ENCODE measurements around the gene L2HGDH. TPM values are rescaled to one million over a fixed set of nuclear protein-coding genes. Genes with fewer than 3 reads are reported as not detected.

L2HGDH gene
- total RNA-seq, 1 experiment from 2014 or later = 24.0 TPM

DNA sequence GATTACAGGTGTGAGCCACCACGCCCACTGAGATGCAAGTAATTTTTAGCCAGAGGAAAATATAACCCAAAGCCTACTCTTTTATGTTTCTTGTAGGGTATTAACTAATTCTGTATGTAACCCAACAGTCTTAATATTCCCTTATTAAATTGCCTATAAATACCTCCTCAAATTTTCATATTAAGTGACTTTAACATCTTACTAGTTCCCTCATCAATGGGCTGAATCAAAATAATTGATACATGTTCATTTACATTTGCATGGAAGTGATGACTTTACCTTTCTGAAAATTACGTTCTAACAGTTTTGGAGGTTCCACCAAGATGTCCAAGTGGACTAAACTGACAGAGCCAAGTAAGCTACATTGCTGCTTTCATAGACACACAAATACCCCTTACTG lies 83.7 kb downstream of the L2HGDH start (continued):
- TF ChIP-seq, protein P1, sequence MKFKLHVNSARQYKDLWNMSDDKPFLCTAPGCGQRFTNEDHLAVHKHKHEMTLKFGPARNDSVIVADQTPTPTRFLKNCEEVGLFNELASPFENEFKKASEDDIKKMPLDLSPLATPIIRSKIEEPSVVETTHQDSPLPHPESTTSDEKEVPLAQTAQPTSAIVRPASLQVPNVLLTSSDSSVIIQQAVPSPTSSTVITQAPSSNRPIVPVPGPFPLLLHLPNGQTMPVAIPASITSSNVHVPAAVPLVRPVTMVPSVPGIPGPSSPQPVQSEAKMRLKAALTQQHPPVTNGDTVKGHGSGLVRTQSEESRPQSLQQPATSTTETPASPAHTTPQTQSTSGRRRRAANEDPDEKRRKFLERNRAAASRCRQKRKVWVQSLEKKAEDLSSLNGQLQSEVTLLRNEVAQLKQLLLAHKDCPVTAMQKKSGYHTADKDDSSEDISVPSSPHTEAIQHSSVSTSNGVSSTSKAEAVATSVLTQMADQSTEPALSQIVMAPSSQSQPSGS (CRISPR knock-in tag; IDR thresholded peaks at IDR 0.05; ENCODE audit: borderline replicate concordance, low read depth) = no peak
- TF ChIP-seq ESRRA (CRISPR knock-in tag; IDR thresholded peaks at IDR 0.05; ENCODE audit: borderline replicate concordance) = no peak
- TF ChIP-seq, protein P2, sequence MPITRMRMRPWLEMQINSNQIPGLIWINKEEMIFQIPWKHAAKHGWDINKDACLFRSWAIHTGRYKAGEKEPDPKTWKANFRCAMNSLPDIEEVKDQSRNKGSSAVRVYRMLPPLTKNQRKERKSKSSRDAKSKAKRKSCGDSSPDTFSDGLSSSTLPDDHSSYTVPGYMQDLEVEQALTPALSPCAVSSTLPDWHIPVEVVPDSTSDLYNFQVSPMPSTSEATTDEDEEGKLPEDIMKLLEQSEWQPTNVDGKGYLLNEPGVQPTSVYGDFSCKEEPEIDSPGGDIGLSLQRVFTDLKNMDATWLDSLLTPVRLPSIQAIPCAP (CRISPR knock-in tag; IDR thresholded peaks at IDR 0.05) = no peak
- no peak for TF ChIP-seq OVOL2 (CRISPR knock-in tag; IDR thresholded peaks at IDR 0.05; ENCODE audit: borderline replicate concordance)
- TF ChIP-seq MYBL2 (CRISPR knock-in tag; IDR thresholded peaks at IDR 0.05) = no peak
- TF ChIP-seq, protein P3, sequence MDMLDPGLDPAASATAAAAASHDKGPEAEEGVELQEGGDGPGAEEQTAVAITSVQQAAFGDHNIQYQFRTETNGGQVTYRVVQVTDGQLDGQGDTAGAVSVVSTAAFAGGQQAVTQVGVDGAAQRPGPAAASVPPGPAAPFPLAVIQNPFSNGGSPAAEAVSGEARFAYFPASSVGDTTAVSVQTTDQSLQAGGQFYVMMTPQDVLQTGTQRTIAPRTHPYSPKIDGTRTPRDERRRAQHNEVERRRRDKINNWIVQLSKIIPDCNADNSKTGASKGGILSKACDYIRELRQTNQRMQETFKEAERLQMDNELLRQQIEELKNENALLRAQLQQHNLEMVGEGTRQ (CRISPR knock-in tag; IDR thresholded peaks at IDR 0.05) = no peak
- TF ChIP-seq TP53 (CRISPR knock-in tag; IDR thresholded peaks at IDR 0.05) = no peak

DNA sequence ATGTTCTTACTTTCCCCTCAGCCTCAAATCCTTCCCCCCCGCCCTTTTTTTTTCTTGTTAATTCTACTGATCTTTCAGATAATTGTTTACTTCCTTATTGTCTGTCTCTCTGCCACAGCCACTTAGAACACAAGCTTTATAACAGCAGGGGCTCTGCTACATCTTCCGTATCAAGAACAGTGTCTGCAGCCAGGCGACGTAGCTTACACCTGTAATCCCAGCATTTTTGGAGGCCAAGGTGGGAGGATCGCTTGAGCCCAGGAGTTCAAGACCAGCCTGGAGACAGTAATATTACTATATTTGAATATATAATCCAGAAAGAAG lies 86.1 kb downstream of the L2HGDH start:
- peaks cover 8% of the 10 kb centered on the region for H3K9me3 Mint-ChIP-seq
- H3K27ac Mint-ChIP-seq = no peak overlapping the region
- no peak overlapping the region; the same call in 1 of the 2 replicates for H3K4me3 Mint-ChIP-seq
- H3K4me1 Mint-ChIP-seq = peaks cover 40% of the 10 kb centered on the region
- no peak for DNase-seq (ENCODE audit: low spot score)
- ChIA-PET POLR2A (no interaction called here), CTCF (interaction anchor here (0.6 kb wide), 3 partner anchors 40 to 93 kb away, joined by 3 to 4 read pairs (median 4); no protein-coding TSS in a partner anchor)
- TF ChIP-seq ESRRA (CRISPR knock-in tag; IDR thresholded peaks at IDR 0.05; ENCODE audit: borderline replicate concordance) (no peak), ATF1 (CRISPR knock-in tag; IDR thresholded peaks at IDR 0.05) (no peak), TEAD1 (CRISPR knock-in tag; IDR thresholded peaks at IDR 0.05) (no peak), SMAD4 (CRISPR knock-in tag; IDR thresholded peaks at IDR 0.05) (no peak)
- peak; percentile 75 for ATAC-seq
- no peaks in the 10 kb centered on the region for H3K27me3 Mint-ChIP-seq (ENCODE audit: low read depth)
- H3K36me3 Mint-ChIP-seq = peaks cover 8% of the 10 kb centered on the region

DNA sequence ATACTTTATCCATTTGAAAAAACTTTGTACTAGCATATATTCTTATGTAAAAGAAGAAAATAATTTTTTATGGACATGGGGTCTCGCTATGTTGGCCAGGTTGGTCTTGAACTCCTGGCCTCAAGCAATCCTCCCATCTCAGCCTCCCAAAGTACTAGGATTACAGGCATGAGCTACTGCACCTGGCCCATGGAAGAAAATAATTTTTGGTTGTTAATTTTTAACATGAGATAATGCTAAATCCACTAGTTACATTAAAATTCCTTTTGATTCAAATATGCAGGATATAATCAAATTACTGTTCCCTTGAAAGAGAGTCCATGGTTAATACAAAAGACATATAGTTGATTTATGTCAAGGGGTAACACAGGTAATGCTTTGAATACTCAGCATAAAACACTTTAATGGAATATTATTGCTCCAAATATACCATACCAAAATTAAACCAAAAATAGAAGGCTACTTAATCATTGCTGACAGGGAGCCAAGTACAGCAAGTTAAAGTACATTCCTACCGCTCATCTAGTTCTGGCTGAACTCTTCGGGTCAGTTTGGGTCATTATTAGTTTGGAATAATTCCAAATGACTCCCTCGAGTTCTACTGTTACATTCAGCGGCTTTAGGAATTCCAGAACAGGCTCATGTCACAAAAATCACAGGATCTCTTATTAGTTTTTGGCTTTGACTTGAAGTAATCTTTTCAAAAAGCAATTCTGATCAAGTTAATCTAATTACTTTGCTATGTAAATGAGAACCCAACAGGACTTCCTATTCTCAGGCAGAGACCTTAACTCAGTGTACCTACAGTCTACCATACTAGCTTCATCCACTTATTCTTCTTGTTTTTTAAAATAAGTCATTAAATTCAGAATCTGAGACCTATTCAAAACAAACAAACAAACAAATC lies 86.7 kb downstream of the L2HGDH start:
- TF ChIP-seq, protein P1 (CRISPR knock-in tag; IDR thresholded peaks at IDR 0.05; ENCODE audit: borderline replicate concordance, low read depth) = no peak
- TF ChIP-seq ZNF138 (CRISPR knock-in tag; conservative IDR thresholded peaks at IDR 0.05) = no peak
- no peaks in the 10 kb centered on the region for H3K27me3 Mint-ChIP-seq (ENCODE audit: low read depth)
- ATAC-seq (peak; percentile 67), DNase-seq (ENCODE audit: low spot score) (no peak)
- ChIA-PET CTCF (interaction anchor here (0.6 kb wide), 2 partner anchors 94 to 346 kb away, joined by 3 to 4 read pairs; no protein-coding TSS in a partner anchor), POLR2A (interaction anchor here (0.6 kb wide), 1 partner anchor 12 kb away, joined by 6 read pairs; no protein-coding TSS in a partner anchor)
- H3K4me3 Mint-ChIP-seq = no peak overlapping the region
- no peak overlapping the region for H3K27ac Mint-ChIP-seq
- peaks cover 38% of the 10 kb centered on the region for H3K4me1 Mint-ChIP-seq
- H3K36me3 Mint-ChIP-seq = peaks cover 8% of the 10 kb centered on the region
- peaks cover 8% of the 10 kb centered on the region for H3K9me3 Mint-ChIP-seq

DNA sequence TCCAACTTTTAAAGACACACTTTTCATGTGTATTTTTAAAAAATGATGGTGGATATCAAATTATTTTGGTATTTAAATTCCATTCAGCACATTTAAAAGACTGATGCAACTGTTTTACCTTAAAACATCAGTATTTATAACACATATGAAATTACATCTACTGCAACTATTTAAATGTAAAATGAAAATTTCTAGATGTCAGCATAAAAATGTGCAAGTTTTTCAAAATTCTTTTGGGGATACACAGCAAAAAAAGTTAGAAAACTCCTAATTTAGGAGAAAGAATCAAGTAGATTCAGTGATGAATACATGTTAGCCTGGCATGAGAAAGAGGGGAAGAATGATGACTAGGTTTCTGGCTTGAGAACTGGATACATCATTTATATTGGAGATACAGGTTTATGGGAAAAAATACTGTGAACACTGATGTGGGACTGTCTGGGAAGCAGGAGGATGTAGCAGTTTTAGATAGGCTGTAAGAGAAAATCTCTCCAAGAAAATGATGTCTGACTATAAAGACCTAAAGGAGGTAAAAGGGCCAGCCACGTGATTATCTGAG lies 89.9 kb downstream of the L2HGDH start:
- Mint-ChIP-seq H3K4me1 (peaks cover 28% of the 10 kb centered on the region), H3K27ac (peak overlapping the region; percentile 68), H3K36me3 (no peaks in the 10 kb centered on the region), H3K27me3 (ENCODE audit: low read depth) (no peaks in the 10 kb centered on the region), H3K9me3 (no peaks in the 10 kb centered on the region), H3K4me3 (no peak overlapping the region)
- POLR2A ChIA-PET = no interaction called here
- CTCF ChIA-PET = no interaction called here
- DNase-seq (ENCODE audit: low spot score) (no peak), ATAC-seq (no peak)
- no peak for TF ChIP-seq NFYB (CRISPR knock-in tag; conservative IDR thresholded peaks at IDR 0.05; ENCODE audit: low read depth)
- TF ChIP-seq, protein P4, sequence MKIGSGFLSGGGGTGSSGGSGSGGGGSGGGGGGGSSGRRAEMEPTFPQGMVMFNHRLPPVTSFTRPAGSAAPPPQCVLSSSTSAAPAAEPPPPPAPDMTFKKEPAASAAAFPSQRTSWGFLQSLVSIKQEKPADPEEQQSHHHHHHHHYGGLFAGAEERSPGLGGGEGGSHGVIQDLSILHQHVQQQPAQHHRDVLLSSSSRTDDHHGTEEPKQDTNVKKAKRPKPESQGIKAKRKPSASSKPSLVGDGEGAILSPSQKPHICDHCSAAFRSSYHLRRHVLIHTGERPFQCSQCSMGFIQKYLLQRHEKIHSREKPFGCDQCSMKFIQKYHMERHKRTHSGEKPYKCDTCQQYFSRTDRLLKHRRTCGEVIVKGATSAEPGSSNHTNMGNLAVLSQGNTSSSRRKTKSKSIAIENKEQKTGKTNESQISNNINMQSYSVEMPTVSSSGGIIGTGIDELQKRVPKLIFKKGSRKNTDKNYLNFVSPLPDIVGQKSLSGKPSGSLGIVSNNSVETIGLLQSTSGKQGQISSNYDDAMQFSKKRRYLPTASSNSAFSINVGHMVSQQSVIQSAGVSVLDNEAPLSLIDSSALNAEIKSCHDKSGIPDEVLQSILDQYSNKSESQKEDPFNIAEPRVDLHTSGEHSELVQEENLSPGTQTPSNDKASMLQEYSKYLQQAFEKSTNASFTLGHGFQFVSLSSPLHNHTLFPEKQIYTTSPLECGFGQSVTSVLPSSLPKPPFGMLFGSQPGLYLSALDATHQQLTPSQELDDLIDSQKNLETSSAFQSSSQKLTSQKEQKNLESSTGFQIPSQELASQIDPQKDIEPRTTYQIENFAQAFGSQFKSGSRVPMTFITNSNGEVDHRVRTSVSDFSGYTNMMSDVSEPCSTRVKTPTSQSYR (CRISPR knock-in tag; IDR thresholded peaks at IDR 0.05) = no peak
- TF ChIP-seq, protein P5, sequence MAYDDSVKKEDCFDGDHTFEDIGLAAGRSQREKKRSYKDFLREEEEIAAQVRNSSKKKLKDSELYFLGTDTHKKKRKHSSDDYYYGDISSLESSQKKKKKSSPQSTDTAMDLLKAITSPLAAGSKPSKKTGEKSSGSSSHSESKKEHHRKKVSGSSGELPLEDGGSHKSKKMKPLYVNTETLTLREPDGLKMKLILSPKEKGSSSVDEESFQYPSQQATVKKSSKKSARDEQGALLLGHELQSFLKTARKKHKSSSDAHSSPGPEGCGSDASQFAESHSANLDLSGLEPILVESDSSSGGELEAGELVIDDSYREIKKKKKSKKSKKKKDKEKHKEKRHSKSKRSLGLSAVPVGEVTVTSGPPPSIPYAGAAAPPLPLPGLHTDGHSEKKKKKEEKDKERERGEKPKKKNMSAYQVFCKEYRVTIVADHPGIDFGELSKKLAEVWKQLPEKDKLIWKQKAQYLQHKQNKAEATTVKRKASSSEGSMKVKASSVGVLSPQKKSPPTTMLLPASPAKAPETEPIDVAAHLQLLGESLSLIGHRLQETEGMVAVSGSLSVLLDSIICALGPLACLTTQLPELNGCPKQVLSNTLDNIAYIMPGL (CRISPR knock-in tag; IDR thresholded peaks at IDR 0.05) = no peak
- TF ChIP-seq ZBTB21 (CRISPR knock-in tag; IDR thresholded peaks at IDR 0.05; ENCODE audit: borderline replicate concordance) = no peak
- TF ChIP-seq, protein P6, sequence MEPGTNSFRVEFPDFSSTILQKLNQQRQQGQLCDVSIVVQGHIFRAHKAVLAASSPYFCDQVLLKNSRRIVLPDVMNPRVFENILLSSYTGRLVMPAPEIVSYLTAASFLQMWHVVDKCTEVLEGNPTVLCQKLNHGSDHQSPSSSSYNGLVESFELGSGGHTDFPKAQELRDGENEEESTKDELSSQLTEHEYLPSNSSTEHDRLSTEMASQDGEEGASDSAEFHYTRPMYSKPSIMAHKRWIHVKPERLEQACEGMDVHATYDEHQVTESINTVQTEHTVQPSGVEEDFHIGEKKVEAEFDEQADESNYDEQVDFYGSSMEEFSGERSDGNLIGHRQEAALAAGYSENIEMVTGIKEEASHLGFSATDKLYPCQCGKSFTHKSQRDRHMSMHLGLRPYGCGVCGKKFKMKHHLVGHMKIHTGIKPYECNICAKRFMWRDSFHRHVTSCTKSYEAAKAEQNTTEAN (CRISPR knock-in tag; IDR thresholded peaks at IDR 0.05) = no peak
- TF ChIP-seq NR1H2 (CRISPR knock-in tag; IDR thresholded peaks at IDR 0.05) = no peak

Measured in WTC11 (cell line).